HCT116 (cell line): ENCODE results near the gene EHMT1. TPM values are rescaled to one million over a fixed set of nuclear protein-coding genes. Genes with fewer than 3 reads are reported as not detected.

Source experiments
- ATAC-seq: fragments of 200-7000 bp; cut with Tn5 transposase; 2 replicates; pipeline ENCODE4 v1.9.1; 2020; ENCODE audit warnings: mild to moderate bottlenecking, moderate library complexity
- BruUV-seq: library from RNA; stranded (reverse); fragments of 400-500 nt; replicated peaks from 2 replicates; lab custom pipeline; 2021; lab: Mats Ljungman, UMichigan
- CTCF ChIA-PET: fragments of 300-600 bp; sonication (Branson Sonifier 250); formaldehyde crosslinking; loops from one replicate; lab custom pipeline; 2021; ENCODE audit warnings: antibody characterized with exemption; lab: Charles Lee
- POLR2A ChIA-PET: fragments of 300-600, 350-600 bp; sonication (Branson Sonifier 250); formaldehyde crosslinking; loops from one replicate; lab custom pipeline; 2021; ENCODE audit warnings: antibody characterized with exemption; lab: Charles Lee
- RAD21 ChIA-PET, 2 experiments: fragments of 300-600 bp; sonication (Branson Sonifier 250); formaldehyde crosslinking; loops; one replicate each; lab custom pipeline; 2023; ENCODE audit warnings: low total read pairs in 2 of 2; ENCODE audit not compliant: uncharacterized antibody in 2 of 2, unreplicated experiment in 2 of 2, low non-redundant PET in 1 of 2; lab: Charles Lee
- DNase-seq: peaks from one replicate; pipeline ENCODE4 v3.0.0-alpha.2; 2010; ENCODE audit warnings: low read depth, low spot score
- H2AFZ ChIP-seq: fragments of 200-600 bp; shearing (Covaris generic), sonication (generic); 2 replicates; pipeline ENCODE4 v1.6.1; 2017; ENCODE audit warnings: low read depth, mixed run types, mixed read lengths, antibody characterized with exemption, low read length; ENCODE audit not compliant: poor library complexity, severe bottlenecking
- H3K27ac ChIP-seq: 2 replicates; pipeline ENCODE4 v1.5.1; 2012; ENCODE audit warnings: low read depth, low read length
- H3K27me3 ChIP-seq: fragments of 200-600 bp; sonication (generic); 2 replicates; pipeline ENCODE4 v1.6.1; 2016; ENCODE audit warnings: mixed run types, low read length, mixed read lengths; ENCODE audit not compliant: insufficient read depth
- H3K36me3 ChIP-seq, 2 experiments: fragments of 200-500 bp in 1 of 2; fragments of 200-600 bp in 1 of 2; sonication (Bioruptor generic) in 1 of 2; sonication (generic) in 1 of 2; 2 replicates each; pipeline versions ENCODE4 v1.5.1 to v1.6.1; 2014 to 2016; ENCODE audit warnings: low read length in 2 of 2, inconsistent platforms in 1 of 2, mixed read lengths in 1 of 2, mixed run types in 1 of 2; ENCODE audit not compliant: insufficient read depth in 2 of 2, control insufficient read depth in 1 of 2
- H3K4me1 ChIP-seq, 2 experiments: fragments of 200-600 bp in 1 of 2; sonication (generic) in 1 of 2; 2 replicates each; pipeline versions ENCODE4 v1.5.1 to v1.6.1; 2012 to 2017; ENCODE audit warnings: low read length in 2 of 2, inconsistent platforms in 1 of 2, mild to moderate bottlenecking in 1 of 2, mixed read lengths in 1 of 2, mixed run types in 1 of 2, moderate library complexity in 1 of 2; ENCODE audit not compliant: insufficient read depth in 2 of 2, control insufficient read depth in 1 of 2
- H3K4me2 ChIP-seq: fragments of 200-600 bp; sonication (generic); 2 replicates; pipeline ENCODE4 v1.6.1; 2017; ENCODE audit warnings: mixed run types, low read length, mixed read lengths
- H3K4me3 ChIP-seq, 2 experiments: fragments of 200-600 bp in 1 of 2; sonication (generic) in 1 of 2; replicated peaks in 1 of 2; 2 replicates each; pipeline ENCODE4 v1.5.1; 2011 to 2016; ENCODE audit warnings: low read length in 2 of 2, control low read depth in 1 of 2, low read depth in 1 of 2, mild to moderate bottlenecking in 1 of 2, mixed read lengths in 1 of 2, mixed run types in 1 of 2
- H3K79me2 ChIP-seq: fragments of 200-600 bp; sonication (generic); 2 replicates; pipeline ENCODE4 v1.6.1; 2017; ENCODE audit warnings: mild to moderate bottlenecking, mixed run types, low read length, moderate library complexity, mixed read lengths; ENCODE audit not compliant: insufficient read depth
- H3K9ac ChIP-seq: fragments of 200-600 bp; sonication (generic); 2 replicates; pipeline ENCODE4 v1.6.1; 2016; ENCODE audit warnings: low read length, mixed read lengths
- H3K9me2 ChIP-seq: fragments of 200-600 bp; sonication (generic), shearing (Covaris generic); 2 replicates; pipeline ENCODE4 v1.6.1; 2017; ENCODE audit warnings: mixed run types, mild to moderate bottlenecking, moderate library complexity; ENCODE audit not compliant: insufficient read depth
- H3K9me3 ChIP-seq, 2 experiments: fragments of 200-500 bp in 1 of 2; fragments of 200-600 bp in 1 of 2; sonication (Bioruptor generic) in 1 of 2; sonication (generic) in 1 of 2; 2 replicates each; pipeline ENCODE4 v1.6.1; 2014 to 2017; ENCODE audit warnings: low read length in 2 of 2, mixed read lengths in 2 of 2, inconsistent platforms in 1 of 2, low read depth in 1 of 2, mild to moderate bottlenecking in 1 of 2, mixed run types in 1 of 2, moderate library complexity in 1 of 2; ENCODE audit not compliant: control insufficient read depth in 1 of 2, insufficient read depth in 1 of 2
- H4K20me1 ChIP-seq: fragments of 200-600 bp; sonication (generic), shearing (Covaris generic); 2 replicates; pipeline ENCODE4 v1.6.1; 2017; ENCODE audit warnings: mixed run types, mild to moderate bottlenecking, moderate library complexity; ENCODE audit not compliant: insufficient read depth
- CBX3 ChIP-seq: IDR thresholded peaks from 2 replicates; pipeline ENCODE4 v1.6.1; 2012; ENCODE audit warnings: low read depth
- CEBPB ChIP-seq: IDR thresholded peaks from 2 replicates; pipeline ENCODE4 v1.6.1; 2012; ENCODE audit warnings: low read depth
- EGR1 ChIP-seq: IDR thresholded peaks from 2 replicates; pipeline ENCODE4 v1.6.1; 2012; ENCODE audit warnings: low read depth
- REST ChIP-seq: IDR thresholded peaks from 2 replicates; pipeline ENCODE4 v1.6.1; 2012; ENCODE audit warnings: low read depth
- SRF ChIP-seq: IDR thresholded peaks from 2 replicates; pipeline ENCODE4 v1.6.1; 2012; ENCODE audit warnings: low read depth
- TCF7L2 ChIP-seq: IDR thresholded peaks from 2 replicates; pipeline ENCODE4 v1.7.0; 2011; ENCODE audit warnings: borderline replicate concordance, inconsistent platforms; ENCODE audit not compliant: insufficient read depth, insufficient read length; ENCODE audit errors: extremely low read depth
- ZNF274 ChIP-seq: fragments of 200-500 bp; sonication (Bioruptor generic); IDR thresholded peaks from 2 replicates; pipeline ENCODE4 v1.6.1; 2014; ENCODE audit warnings: mild to moderate bottlenecking, low read depth, low read length, inconsistent platforms
- intact Hi-C: fragments of 100-400 bp; cut with micrococcal nuclease; formaldehyde crosslinking; loops from 2 replicates; pipeline ENCODE4 v1.10.0; 2022
- total RNA-seq: library from RNA; stranded (reverse); gene quantifications from one replicate; pipeline ENCODE4 v1.2.1, GENCODE V29; 2021; ENCODE audit not compliant: unreplicated experiment
- TF ChIP-seq, protein P1 (sequence below): IDR thresholded peaks from 2 replicates; pipeline ENCODE4 v1.6.1; 2012

The EHMT1 gene
- total RNA-seq, 1 experiment from 2014 or later, result 86.1 TPM

GRCh38 chr9:137836151-137836830 is 217.5 kb downstream of the EHMT1 start:
- Histone ChIP-seq H3K9me3 (no peaks in the 10 kb centered on the region), H3K27me3 (no peaks in the 10 kb centered on the region), H4K20me1 (no peaks in the 10 kb centered on the region), H3K27ac (no peak overlapping the region), H2AFZ (no peak overlapping the region), H3K9ac (no peak overlapping the region), H3K4me2 (no peak overlapping the region), H3K4me3 (no peak overlapping the region), H3K9me2 (no peaks in the 10 kb centered on the region), H3K4me1 (no peaks in the 10 kb centered on the region), H3K36me3 (peaks cover 0 to 8% of the 10 kb centered on the region in 2 experiments; a peak in 2 of 4 replicates), H3K79me2 (no peaks in the 10 kb centered on the region)
- ATAC-seq (no peak; the same call in 1 of the 2 replicates), DNase-seq (no peak)
- no TSS peak for BruUV-seq
- TF ChIP-seq CEBPB (peak; percentile 19; the same call in 1 of the 2 replicates), CBX3 (no peak)
- intact Hi-C loops, result no loop called here
- CTCF ChIA-PET, result no interaction called here
- POLR2A ChIA-PET, result no interaction called here
- RAD21 ChIA-PET, result no interaction called here

GRCh38 chr9:137836831-137837241 is 218.0 kb downstream of the EHMT1 start:
- Histone ChIP-seq H3K4me3 (no peak overlapping the region), H3K9ac (no peak overlapping the region), H3K27ac (no peak overlapping the region), H3K4me1 (no peaks in the 10 kb centered on the region), H3K4me2 (no peak overlapping the region), H2AFZ (no peak overlapping the region), H3K9me3 (no peaks in the 10 kb centered on the region), H3K79me2 (no peaks in the 10 kb centered on the region), H3K9me2 (no peaks in the 10 kb centered on the region), H3K36me3 (peaks cover 0 to 5% of the 10 kb centered on the region in 2 experiments; a peak in 2 of 4 replicates), H3K27me3 (no peaks in the 10 kb centered on the region), H4K20me1 (no peaks in the 10 kb centered on the region)
- DNase-seq (no peak), ATAC-seq (peak; percentile 41; the same call in 1 of the 2 replicates)
- no peak for TF ChIP-seq CEBPB
- TF ChIP-seq ZNF274, result no peak
- TF ChIP-seq EGR1, result no peak
- TF ChIP-seq SRF, result no peak
- TF ChIP-seq REST, result no peak
- TF ChIP-seq TCF7L2, result no peak
- TF ChIP-seq, protein P1, sequence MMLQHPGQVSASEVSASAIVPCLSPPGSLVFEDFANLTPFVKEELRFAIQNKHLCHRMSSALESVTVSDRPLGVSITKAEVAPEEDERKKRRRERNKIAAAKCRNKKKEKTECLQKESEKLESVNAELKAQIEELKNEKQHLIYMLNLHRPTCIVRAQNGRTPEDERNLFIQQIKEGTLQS, result no peak
- no TSS peak for BruUV-seq
- ChIA-PET POLR2A (no interaction called here), RAD21 (no interaction called here), CTCF (no interaction called here)
- intact Hi-C loops, result no loop called here
